Hematopoietic multipotent progenitor cell (in vitro differentiated cells): ENCODE measurements around the gene MLLT10. TPM values are rescaled to one million over a fixed set of nuclear protein-coding genes. Genes with fewer than 3 reads are reported as not detected.

Experiments
- DNase-seq, 3 donors: peaks; one replicate each; pipeline ENCODE4 v3.0.0-alpha.2; 2011 to 2015; ENCODE audit warnings: low read depth in 2 of 3, low spot score in 2 of 3
- total RNA-seq: library from RNA; depleted of rRNA; stranded (reverse); fragments of >200 nt; gene quantifications from one replicate; pipeline ENCODE4 v1.2.3, GENCODE V29; 2012

Gene MLLT10
- total RNA-seq, 1 donor = 53.6 TPM

DNA sequence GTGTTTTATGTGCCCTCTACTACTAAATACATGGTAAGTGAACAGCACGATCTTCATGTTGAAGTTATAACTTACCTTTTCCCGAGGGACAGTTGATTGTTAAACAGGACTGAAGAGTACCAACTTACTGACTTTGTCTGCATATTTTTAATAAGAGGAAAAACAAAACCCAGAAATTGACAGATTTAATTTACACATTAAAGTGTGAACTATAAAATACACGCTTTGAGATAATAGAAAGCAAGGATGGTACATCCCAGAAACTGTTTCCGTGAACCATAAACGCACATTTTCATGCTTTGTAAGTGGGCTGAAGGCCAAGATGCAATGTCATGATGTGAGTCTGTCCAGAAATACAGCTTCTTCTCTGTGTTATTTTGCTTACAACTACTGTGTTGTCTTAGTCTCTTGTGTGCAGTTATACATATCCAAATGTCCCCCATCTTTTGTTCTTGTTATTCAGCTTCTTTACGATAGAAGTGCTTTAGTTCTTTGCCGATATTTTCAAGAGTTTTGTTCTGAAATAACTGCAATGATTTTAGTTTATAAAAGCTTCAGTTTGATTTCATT is 190.1 kb downstream of the MLLT10 start:
- DNase-seq = no peak

DNA sequence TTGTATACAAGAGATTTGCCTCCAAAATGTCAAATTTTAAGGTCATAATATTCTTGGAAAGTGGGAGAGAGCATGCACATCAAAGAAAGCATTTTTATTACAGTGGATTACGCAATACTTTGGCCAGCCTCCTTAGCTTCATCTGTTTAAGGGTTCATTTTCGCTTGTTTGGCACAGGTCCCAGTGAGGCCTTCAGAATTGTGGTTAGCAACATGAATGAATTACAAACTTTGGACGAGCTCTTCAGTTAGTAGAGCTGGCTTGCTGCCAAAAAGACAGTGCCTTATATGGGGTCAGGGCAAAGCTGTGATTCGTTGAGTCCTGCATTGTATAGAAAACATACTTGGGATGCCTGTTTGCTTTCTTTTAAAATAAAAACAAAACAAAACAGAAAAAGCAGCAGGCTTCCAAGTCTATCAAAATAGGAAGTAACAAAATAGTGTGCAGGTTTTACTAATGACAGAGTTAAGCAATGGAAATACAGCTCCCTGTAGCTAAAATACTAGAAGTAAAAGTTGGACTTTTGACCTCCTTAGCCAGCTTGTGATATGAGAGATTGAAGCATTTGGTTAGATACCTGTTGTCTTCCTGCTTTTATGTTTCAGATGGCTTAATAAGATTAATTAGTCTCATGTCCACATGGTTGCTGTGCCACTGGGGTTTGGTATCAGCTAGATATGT is 190.8 kb downstream of the MLLT10 start:
- DNase-seq = peak in 2 of 3 donors; percentile 84 to 95

DNA sequence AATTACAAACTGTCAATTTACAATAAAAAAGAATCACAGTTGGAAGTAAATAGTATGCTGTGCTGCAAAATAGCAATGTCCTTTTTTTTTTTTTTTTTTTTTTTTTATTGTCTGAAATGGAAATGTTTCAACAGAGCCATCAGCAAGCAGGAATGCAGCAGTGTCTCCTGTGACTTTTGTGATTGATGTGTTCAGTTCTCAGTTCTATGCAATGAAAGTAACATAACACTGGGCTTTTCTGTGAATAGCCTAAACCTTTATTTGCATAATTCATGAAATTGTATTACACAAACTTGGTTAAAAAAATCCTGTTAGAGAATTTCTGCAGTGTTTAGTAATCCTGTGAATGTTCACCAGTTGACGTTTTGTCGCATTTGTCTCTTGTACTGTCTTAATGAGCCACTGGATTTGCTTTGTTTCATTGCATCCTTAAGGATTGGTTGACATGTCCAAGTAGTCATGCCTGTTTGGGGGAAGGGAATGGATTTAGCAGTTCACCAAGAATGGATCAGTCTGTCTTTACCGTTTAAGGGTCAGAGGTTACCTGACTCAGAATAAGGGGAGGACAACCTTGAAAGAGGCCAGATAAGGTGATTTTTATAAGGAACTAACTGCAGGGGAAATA is 192.7 kb downstream of the MLLT10 start:
- DNase-seq = no peak

DNA sequence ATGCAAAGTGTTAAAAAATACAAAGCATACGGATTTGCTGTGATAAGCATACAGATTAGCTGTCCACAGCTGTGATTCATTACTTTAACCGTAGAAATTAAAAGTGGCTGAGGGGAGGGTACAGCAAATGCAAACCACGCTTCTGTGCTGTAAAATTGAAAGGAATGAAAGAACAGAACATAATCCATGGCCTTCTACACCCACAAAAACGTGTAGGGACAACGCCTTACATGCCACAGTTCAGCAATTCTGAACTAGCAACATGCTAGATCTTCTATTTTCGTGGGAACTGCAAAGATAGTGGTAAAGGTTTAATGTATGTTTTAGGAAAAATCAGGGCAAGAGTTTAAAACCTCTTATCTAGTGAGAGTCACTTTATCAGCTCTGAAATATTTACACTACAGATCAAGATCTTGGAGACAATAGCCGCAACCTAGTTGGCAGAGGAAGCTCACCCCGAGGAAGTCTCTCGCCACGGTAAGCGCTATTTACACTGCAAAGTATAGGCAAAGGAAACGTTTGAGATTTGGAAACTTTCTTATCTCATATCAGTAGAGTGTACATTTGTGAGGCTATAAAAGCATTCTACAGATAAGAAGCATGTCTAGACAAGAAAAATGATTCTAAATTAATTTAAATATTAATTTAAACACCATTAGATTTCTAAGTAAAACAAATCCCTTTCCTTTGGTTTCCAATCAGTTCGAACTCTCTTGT is 193.6 kb downstream of the MLLT10 start:
- no peak for DNase-seq

- DNase-seq = no peak
These were observed 194.6 kb downstream of the MLLT10 start for GRCh38 chr10:21728618-21729017.

DNA sequence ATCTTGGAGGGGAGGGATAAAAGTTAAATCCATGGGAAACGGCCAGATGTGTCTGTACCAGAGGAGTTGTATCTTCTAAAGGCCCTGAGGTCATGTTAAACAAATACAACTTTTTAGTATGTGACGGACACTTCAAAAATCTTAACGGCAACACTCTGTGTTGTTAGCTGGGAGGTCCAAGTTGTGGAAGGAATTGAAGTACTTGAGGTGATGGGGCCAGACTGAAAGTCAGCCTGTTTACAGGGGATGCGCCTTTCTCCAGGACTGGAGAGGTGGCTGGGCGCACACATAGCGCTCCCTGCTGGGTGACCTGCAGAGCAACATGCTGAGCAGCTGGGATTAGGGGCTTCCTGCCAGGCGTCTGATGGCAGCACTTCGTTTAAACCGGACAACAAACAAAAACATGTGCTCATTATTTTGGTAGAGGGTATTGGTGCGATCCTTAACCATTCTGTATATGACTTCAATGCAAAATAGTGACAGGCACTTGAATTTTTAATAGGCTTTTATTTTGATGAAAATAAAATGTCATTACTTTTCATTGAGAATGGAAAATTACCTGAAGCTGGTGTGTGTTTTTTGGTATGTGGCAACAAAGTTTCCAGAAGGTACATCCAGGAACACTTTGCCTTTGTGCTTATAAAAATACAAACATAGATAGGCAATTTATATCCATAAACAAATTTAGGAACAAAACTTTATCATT is 198.2 kb downstream of the MLLT10 start:
- peak in 2 of 3 donors; percentile 64 to 78 for DNase-seq

GRCh38 chr10:21733710-21734109 is 199.7 kb downstream of the MLLT10 start:
- DNase-seq = no peak

- peak in 2 of 3 donors; percentile 6 to 47 for DNase-seq
These were observed 203.1 kb downstream of the MLLT10 start for GRCh38 chr10:21737106-21737505.

GRCh38 chr10:21740989-21741388 is 207.0 kb downstream of the MLLT10 start:
- DNase-seq = no peak

GRCh38 chr10:21742740-21743412 is 208.8 kb downstream of the MLLT10 start:
- DNase-seq = no peak

DNA sequence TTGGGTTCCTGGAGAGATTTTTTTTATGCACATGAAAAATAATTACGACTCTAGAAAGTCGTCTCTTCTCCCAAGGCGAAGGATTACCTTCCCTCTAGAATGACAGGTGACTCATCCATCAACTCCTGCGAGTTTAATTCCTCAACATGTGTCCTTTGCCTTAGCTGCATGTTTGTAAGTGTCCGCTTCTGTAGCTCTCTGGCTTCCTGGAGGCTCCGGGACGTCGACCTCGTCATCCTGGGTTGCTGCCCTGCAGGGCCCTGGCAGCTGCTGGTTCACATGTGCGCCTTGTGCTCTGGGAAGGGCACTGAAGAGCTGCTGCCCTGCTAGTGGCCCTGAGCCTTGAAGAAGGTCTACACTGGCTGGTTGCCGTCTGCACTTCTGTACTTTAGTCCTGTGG is 210.2 kb downstream of the MLLT10 start:
- no peak for DNase-seq

DNA sequence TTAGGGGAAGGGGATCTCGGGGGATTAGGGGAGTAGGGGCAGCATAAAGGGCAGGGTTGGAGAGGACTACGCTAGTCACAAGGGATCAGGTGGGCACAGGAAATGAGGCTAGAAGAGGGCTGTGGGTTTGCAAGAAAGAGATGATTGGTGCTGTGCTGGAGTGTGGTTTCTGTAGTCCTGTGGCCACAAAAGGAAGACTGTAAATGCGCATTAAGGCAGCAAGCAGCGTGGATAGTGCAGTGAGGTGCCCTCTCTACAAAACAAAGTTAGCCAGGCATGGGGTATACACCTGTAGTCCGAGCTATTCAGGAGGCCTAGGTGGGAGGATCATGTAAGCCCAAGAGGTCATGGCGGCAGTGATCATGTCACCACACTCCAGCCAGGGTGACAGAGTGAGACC is 212.1 kb downstream of the MLLT10 start:
- no peak for DNase-seq

GRCh38 chr10:21747809-21748208 is 213.8 kb downstream of the MLLT10 start:
- DNase-seq = no peak

- DNase-seq = no peak
These were observed 215.8 kb downstream of the MLLT10 start for GRCh38 chr10:21749788-21750187.

DNA sequence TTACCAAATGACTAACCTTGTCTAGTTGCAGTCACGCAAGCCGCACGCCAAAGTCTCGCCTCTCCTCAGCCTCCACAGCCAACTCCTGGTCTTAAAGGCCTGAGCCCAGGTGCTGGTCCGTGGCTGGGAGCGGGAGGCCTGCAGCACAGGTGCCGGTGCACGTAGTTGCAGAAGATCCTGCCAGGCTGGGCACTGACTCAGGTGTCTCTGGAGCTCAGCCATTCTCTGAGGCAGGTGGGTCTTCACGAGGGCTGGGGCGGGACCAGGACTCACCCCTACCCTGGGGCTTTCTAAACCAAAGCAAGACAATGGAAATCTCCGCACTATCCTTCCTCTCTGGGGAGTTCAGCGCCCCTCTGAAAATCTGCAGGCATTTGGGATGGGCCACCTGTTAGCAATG is 216.4 kb downstream of the MLLT10 start:
- no peak for DNase-seq

GRCh38 chr10:21751341-21752310 is 217.6 kb downstream of the MLLT10 start:
- DNase-seq = no peak

- DNase-seq = no peak
These were observed 219.7 kb downstream of the MLLT10 start for GRCh38 chr10:21753497-21754270.

- no peak for DNase-seq
These were observed 220.5 kb downstream of the MLLT10 start for GRCh38 chr10:21754410-21755011.
